ENCODE measurements around the gene IGF1R. TPM values are rescaled to one million over a fixed set of nuclear protein-coding genes. Genes with fewer than 3 reads are reported as not detected.

Gene IGF1R
- total RNA-seq, 1 donor from 2014 or later: 23.5 TPM

- Mint-ChIP-seq H3K27me3 (ENCODE audit: insufficient read depth, low read depth) (no peaks in the 10 kb centered on the region), H3K36me3 (peaks cover 11% of the 10 kb centered on the region), H3K4me1 (peaks cover 13% of the 10 kb centered on the region), H3K4me3 (no peak overlapping the region), H3K9me3 (peaks cover 9% of the 10 kb centered on the region), H3K27ac (no peak overlapping the region)
- DNase-seq (ENCODE audit: low spot score): no peak
- Histone ChIP-seq H3F3A (ENCODE audit: low read depth) (no peaks in the 10 kb centered on the region), H3K4me1 (peaks cover 35% of the 10 kb centered on the region), H3K36me3 (no peaks in the 10 kb centered on the region), H4K20me1 (ENCODE audit: low read depth) (peaks cover 100% of the 10 kb centered on the region), H3K27ac (no peak overlapping the region), H3K9me3 (ENCODE audit: low read depth) (no peaks in the 10 kb centered on the region), H3K27me3 (no peaks in the 10 kb centered on the region), H3K9ac (no peak overlapping the region), H2AFZ (replicated peaks) (no peak overlapping the region), H3K4me3 (no peak overlapping the region), H3K4me2 (no peak overlapping the region), H3K79me2 (ENCODE audit: low read depth) (peaks cover 100% of the 10 kb centered on the region)
- TF ChIP-seq EZH2phosphoT487 (IDR thresholded peaks at IDR 0.05) (no peak), EZH2 (IDR thresholded peaks at IDR 0.05) (no peak), CTCF (IDR thresholded peaks at IDR 0.05) (no peak)
Observed at GRCh38 chr15:98734466-98735199, 86.3 kb downstream of the IGF1R start.

- peaks cover 100% of the 10 kb centered on the region for H4K20me1 ChIP-seq (ENCODE audit: low read depth)
- H3K27me3 ChIP-seq: no peaks in the 10 kb centered on the region
- H3K79me2 ChIP-seq (ENCODE audit: low read depth): peaks cover 100% of the 10 kb centered on the region
- no peak overlapping the region for H3K27ac ChIP-seq
- H3K4me1 ChIP-seq: peaks cover 35% of the 10 kb centered on the region
- DNase-seq (ENCODE audit: low spot score): no peak
- peaks cover 10% of the 10 kb centered on the region for H3K36me3 Mint-ChIP-seq
- H3K9ac ChIP-seq: no peak overlapping the region
- TF ChIP-seq EZH2 (IDR thresholded peaks at IDR 0.05) (no peak), CTCF (IDR thresholded peaks at IDR 0.05) (no peak), EZH2phosphoT487 (IDR thresholded peaks at IDR 0.05) (no peak)
- no peak overlapping the region for H3K4me3 Mint-ChIP-seq
- no peaks in the 10 kb centered on the region for H3K36me3 ChIP-seq
- no peak overlapping the region for H3K27ac Mint-ChIP-seq
- H3F3A ChIP-seq (ENCODE audit: low read depth): no peaks in the 10 kb centered on the region
- H3K9me3 ChIP-seq (ENCODE audit: low read depth): no peaks in the 10 kb centered on the region
- H3K4me2 ChIP-seq: no peak overlapping the region
- H3K4me3 ChIP-seq: no peak overlapping the region
- H3K4me1 Mint-ChIP-seq: peaks cover 7% of the 10 kb centered on the region
- H3K9me3 Mint-ChIP-seq: peaks cover 9% of the 10 kb centered on the region
- H3K27me3 Mint-ChIP-seq (ENCODE audit: insufficient read depth, low read depth): no peaks in the 10 kb centered on the region
- no peak overlapping the region for H2AFZ ChIP-seq (replicated peaks)
Observed at GRCh38 chr15:98735304-98735703, 87.0 kb downstream of the IGF1R start.

- no peak overlapping the region for H3K4me3 ChIP-seq
- H3K4me1 ChIP-seq: peaks cover 35% of the 10 kb centered on the region
- H4K20me1 ChIP-seq (ENCODE audit: low read depth): peaks cover 100% of the 10 kb centered on the region
- no peaks in the 10 kb centered on the region for H3K36me3 ChIP-seq
- no peak for DNase-seq (ENCODE audit: low spot score)
- no peaks in the 10 kb centered on the region for H3F3A ChIP-seq (ENCODE audit: low read depth)
- Mint-ChIP-seq H3K27me3 (ENCODE audit: insufficient read depth, low read depth) (no peaks in the 10 kb centered on the region), H3K27ac (no peak overlapping the region), H3K9me3 (peaks cover 9% of the 10 kb centered on the region), H3K4me3 (no peak overlapping the region), H3K4me1 (peaks cover 5% of the 10 kb centered on the region), H3K36me3 (peaks cover 9% of the 10 kb centered on the region)
- H3K9me3 ChIP-seq (ENCODE audit: low read depth): no peaks in the 10 kb centered on the region
- no peak overlapping the region for H3K27ac ChIP-seq
- H2AFZ ChIP-seq (replicated peaks): no peak overlapping the region
- no peak overlapping the region for H3K4me2 ChIP-seq
- H3K9ac ChIP-seq: no peak overlapping the region
- no peaks in the 10 kb centered on the region for H3K27me3 ChIP-seq
- peaks cover 100% of the 10 kb centered on the region for H3K79me2 ChIP-seq (ENCODE audit: low read depth)
- TF ChIP-seq EZH2phosphoT487 (IDR thresholded peaks at IDR 0.05) (no peak), CTCF (IDR thresholded peaks at IDR 0.05) (no peak), EZH2 (IDR thresholded peaks at IDR 0.05) (no peak)
Observed at GRCh38 chr15:98735895-98736617, 87.7 kb downstream of the IGF1R start.

All from neural progenitor cell (in vitro differentiated cells).